SK-N-SH treated with all-trans-retinoic acid at 6 μM for 48 hours (cell line): ENCODE results near the gene NXN.
"Not testable (repeated sequence)": the region's sequence is repeated elsewhere in the genome, so short reads cannot be mapped to it uniquely, and the experiment has no call there.

Experiments used
- ATAC-seq: fragments of 200-7000 bp; cut with Tn5 transposase; 3 replicates; pipeline ENCODE4 v1.9.1; 2020; ENCODE audit warnings: mild to moderate bottlenecking, moderate library complexity
- ARNTL ChIP-seq: fragments of 450-650 bp; formaldehyde crosslinking; IDR thresholded peaks from 2 replicates; pipeline ENCODE4 v1.5.0; 2020; ENCODE audit warnings: low read depth, mild to moderate bottlenecking, moderate library complexity, borderline replicate concordance
- CREB5 ChIP-seq: fragments of 250-450 bp; sonication (Bioruptor Pico); IDR thresholded peaks from 2 replicates; pipeline ENCODE4 v1.5.1; 2020; ENCODE audit warnings: low read depth, mild to moderate bottlenecking, moderate library complexity
- CSDC2 ChIP-seq: fragments of 250-450 bp; sonication (Bioruptor Pico); IDR thresholded peaks from 2 replicates; pipeline ENCODE4 v1.5.0; 2020; ENCODE audit warnings: mild to moderate bottlenecking, moderate library complexity
- CSRNP3 ChIP-seq: fragments of 250-450 bp; sonication (Bioruptor Pico); IDR thresholded peaks from 2 replicates; pipeline ENCODE4 v1.5.1; 2021; ENCODE audit warnings: mild to moderate bottlenecking, moderate library complexity
- ESRRG ChIP-seq: fragments of 250-450 bp; sonication (Bioruptor Pico); IDR thresholded peaks from 2 replicates; pipeline ENCODE4 v1.6.1; 2021; ENCODE audit warnings: mild to moderate bottlenecking
- GLIS3 ChIP-seq: fragments of 250-450 bp; sonication (Bioruptor Pico); IDR thresholded peaks from 2 replicates; pipeline ENCODE4 v1.5.0; 2020; ENCODE audit warnings: mild to moderate bottlenecking, moderate library complexity
- ISL1 ChIP-seq: fragments of 250-450 bp; sonication (Bioruptor Pico); IDR thresholded peaks from 2 replicates; pipeline ENCODE4 v2.1.2; 2022; ENCODE audit warnings: mild to moderate bottlenecking, moderate library complexity
- OSR1 ChIP-seq: fragments of 250-450 bp; sonication (Bioruptor Pico); IDR thresholded peaks from 2 replicates; pipeline ENCODE4 v1.8.0; 2022; ENCODE audit warnings: moderate library complexity, mild to moderate bottlenecking, inconsistent platforms
- PATZ1 ChIP-seq: fragments of 250-450 bp; sonication (Bioruptor Pico); IDR thresholded peaks from 2 replicates; pipeline ENCODE4 v1.8.0; 2020; ENCODE audit warnings: mild to moderate bottlenecking, moderate library complexity, borderline replicate concordance
- POU6F1 ChIP-seq: fragments of 250-450 bp; sonication (Bioruptor Pico); IDR thresholded peaks from 2 replicates; pipeline ENCODE4 v1.8.0; 2021; ENCODE audit warnings: low read depth, mild to moderate bottlenecking, moderate library complexity, borderline replicate concordance
- PPARA ChIP-seq: fragments of 250-450 bp; sonication (Bioruptor Pico); IDR thresholded peaks from 2 replicates; pipeline ENCODE4 v1.5.0; 2020; ENCODE audit warnings: mild to moderate bottlenecking, borderline replicate concordance
- RARB ChIP-seq: fragments of 250-450 bp; sonication (Bioruptor Pico); IDR thresholded peaks from 2 replicates; pipeline ENCODE4 v1.8.0; 2021; ENCODE audit warnings: mild to moderate bottlenecking, moderate library complexity
- SNAI2 ChIP-seq: fragments of 250-450 bp; sonication (Bioruptor Pico); IDR thresholded peaks from 2 replicates; pipeline ENCODE4 v1.5.0; 2020; ENCODE audit warnings: mild to moderate bottlenecking, moderate library complexity
- TCF4 ChIP-seq: fragments of 250-450 bp; sonication (Bioruptor Pico); IDR thresholded peaks from 2 replicates; pipeline ENCODE4 v1.8.0; 2021; ENCODE audit warnings: mild to moderate bottlenecking, moderate library complexity, borderline replicate concordance
- TOX ChIP-seq: fragments of 250-450 bp; sonication (Bioruptor Pico); IDR thresholded peaks from 2 replicates; pipeline ENCODE4 v1.8.0; 2021; ENCODE audit warnings: mild to moderate bottlenecking, moderate library complexity, borderline replicate concordance
- ZC3H10 ChIP-seq: fragments of 250-450 bp; sonication (Bioruptor Pico); IDR thresholded peaks from 2 replicates; pipeline ENCODE4 v1.5.1; 2021; ENCODE audit warnings: mild to moderate bottlenecking, moderate library complexity
- ZFP3 ChIP-seq: fragments of 250-450 bp; sonication (Bioruptor Pico); IDR thresholded peaks from 2 replicates; pipeline ENCODE4 v1.5.0; 2020; ENCODE audit warnings: mild to moderate bottlenecking, moderate library complexity
- ZFP30 ChIP-seq: fragments of 450-650 bp; formaldehyde crosslinking; IDR thresholded peaks from 2 replicates; pipeline ENCODE4 v1.5.0; 2022; ENCODE audit warnings: mild to moderate bottlenecking, moderate library complexity
- ZNF565 ChIP-seq: fragments of 450-650 bp; formaldehyde crosslinking; conservative IDR thresholded peaks from 2 replicates; pipeline ENCODE4 v1.5.0; 2020; ENCODE audit warnings: low read depth, mild to moderate bottlenecking, moderate library complexity
- ZNF70 ChIP-seq: fragments of 450-650 bp; formaldehyde crosslinking; IDR thresholded peaks from 2 replicates; pipeline ENCODE4 v1.5.0; 2020; ENCODE audit warnings: mild to moderate bottlenecking, moderate library complexity
- ZNF8 ChIP-seq: fragments of 450-650 bp; formaldehyde crosslinking; IDR thresholded peaks from 2 replicates; pipeline ENCODE4 v1.5.0; 2020; ENCODE audit warnings: mild to moderate bottlenecking, moderate library complexity
- TF ChIP-seq, protein P1 (sequence below): fragments of 250-450 bp; sonication (Bioruptor Pico); IDR thresholded peaks from 2 replicates; pipeline ENCODE4 v1.5.0; 2020; ENCODE audit warnings: mild to moderate bottlenecking, moderate library complexity

NXN gene

DNA sequence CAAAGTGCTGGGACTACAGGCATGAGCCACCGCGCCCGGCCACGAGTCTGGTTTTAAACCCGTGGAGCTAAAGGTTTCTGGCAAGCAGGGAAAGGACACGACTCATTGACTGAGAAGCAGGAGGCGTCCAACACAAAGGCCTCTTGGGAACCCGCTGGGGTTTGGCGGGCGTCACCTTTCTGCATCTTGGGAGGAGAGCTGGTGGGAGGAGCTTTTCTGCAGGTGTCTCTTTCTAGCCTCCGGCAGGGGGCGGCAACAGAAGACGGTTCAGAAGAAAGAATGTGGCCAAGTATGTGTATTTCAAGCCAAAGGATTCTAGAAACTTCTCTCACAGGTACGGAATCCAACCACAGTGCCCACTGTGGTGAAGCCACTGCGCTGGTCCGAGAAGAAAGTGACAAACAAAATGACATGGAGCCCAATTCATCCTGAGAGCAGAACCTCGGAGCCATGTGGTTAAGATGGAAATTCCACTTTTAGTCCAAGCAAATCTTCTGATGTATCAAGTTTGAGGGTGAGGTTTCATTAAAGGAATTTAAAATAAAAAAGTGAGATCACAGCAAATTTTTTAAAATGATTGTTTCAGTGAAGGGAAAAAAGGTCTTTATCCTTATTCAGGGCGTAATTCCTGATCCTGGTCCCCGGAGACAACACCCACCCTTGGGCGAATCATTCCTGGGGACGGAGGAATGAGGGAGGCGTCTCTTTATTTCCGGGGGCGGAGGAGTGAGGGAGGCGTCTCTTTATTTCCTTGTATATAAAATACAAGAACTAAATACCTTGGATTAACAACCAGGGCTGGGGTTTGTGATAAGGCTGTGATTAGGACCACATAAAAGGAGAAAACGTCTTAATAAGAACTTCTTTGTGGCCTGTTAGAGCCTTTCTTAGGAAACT, 99.8 kb downstream of the NXN start:
- no peak for TF ChIP-seq ISL1 (CRISPR knock-in tag)

GRCh38 chr17:877630-878029, 101.9 kb downstream of the NXN start:
- ATAC-seq = no peak
- TF ChIP-seq PATZ1 (CRISPR knock-in tag) (no peak), ARNTL (CRISPR knock-in tag) (no peak), CSDC2 (CRISPR knock-in tag) (no peak), ZNF8 (CRISPR knock-in tag) (no peak), PPARA (CRISPR knock-in tag) (no peak), ZNF70 (CRISPR knock-in tag) (no peak), CSRNP3 (CRISPR knock-in tag) (no peak), OSR1 (CRISPR knock-in tag) (no peak), TOX (CRISPR knock-in tag) (no peak), ESRRG (CRISPR knock-in tag) (no peak), GLIS3 (CRISPR knock-in tag) (no peak), ZC3H10 (CRISPR knock-in tag) (no peak), ZNF565 (no peak), ISL1 (CRISPR knock-in tag) (no peak), POU6F1 (CRISPR knock-in tag) (no peak), ZFP30 (CRISPR knock-in tag) (no peak)
- TF ChIP-seq, protein P1, sequence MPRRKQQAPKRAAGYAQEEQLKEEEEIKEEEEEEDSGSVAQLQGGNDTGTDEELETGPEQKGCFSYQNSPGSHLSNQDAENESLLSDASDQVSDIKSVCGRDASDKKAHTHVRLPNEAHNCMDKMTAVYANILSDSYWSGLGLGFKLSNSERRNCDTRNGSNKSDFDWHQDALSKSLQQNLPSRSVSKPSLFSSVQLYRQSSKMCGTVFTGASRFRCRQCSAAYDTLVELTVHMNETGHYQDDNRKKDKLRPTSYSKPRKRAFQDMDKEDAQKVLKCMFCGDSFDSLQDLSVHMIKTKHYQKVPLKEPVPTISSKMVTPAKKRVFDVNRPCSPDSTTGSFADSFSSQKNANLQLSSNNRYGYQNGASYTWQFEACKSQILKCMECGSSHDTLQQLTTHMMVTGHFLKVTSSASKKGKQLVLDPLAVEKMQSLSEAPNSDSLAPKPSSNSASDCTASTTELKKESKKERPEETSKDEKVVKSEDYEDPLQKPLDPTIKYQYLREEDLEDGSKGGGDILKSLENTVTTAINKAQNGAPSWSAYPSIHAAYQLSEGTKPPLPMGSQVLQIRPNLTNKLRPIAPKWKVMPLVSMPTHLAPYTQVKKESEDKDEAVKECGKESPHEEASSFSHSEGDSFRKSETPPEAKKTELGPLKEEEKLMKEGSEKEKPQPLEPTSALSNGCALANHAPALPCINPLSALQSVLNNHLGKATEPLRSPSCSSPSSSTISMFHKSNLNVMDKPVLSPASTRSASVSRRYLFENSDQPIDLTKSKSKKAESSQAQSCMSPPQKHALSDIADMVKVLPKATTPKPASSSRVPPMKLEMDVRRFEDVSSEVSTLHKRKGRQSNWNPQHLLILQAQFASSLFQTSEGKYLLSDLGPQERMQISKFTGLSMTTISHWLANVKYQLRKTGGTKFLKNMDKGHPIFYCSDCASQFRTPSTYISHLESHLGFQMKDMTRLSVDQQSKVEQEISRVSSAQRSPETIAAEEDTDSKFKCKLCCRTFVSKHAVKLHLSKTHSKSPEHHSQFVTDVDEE (CRISPR knock-in tag) = no peak

More for the DNA sequence above, 99.8 kb downstream of the NXN start:
- ATAC-seq = peak; percentile 26; the same call in 1 of the 3 replicates

- TF ChIP-seq CSRNP3 (CRISPR knock-in tag) (no peak), GLIS3 (CRISPR knock-in tag) (no peak), ZNF8 (CRISPR knock-in tag) (no peak), PPARA (CRISPR knock-in tag) (no peak), RARB (no peak), OSR1 (CRISPR knock-in tag) (no peak), ZFP3 (no peak), SNAI2 (CRISPR knock-in tag) (no peak), CREB5 (CRISPR knock-in tag) (no peak), ISL1 (CRISPR knock-in tag) (no peak), ZNF70 (CRISPR knock-in tag) (no peak), POU6F1 (CRISPR knock-in tag) (no peak), ESRRG (CRISPR knock-in tag) (no peak), TCF4 (CRISPR knock-in tag) (no peak)
- ATAC-seq = no peak
These were observed 103.3 kb downstream of the NXN start for GRCh38 chr17:876272-876671.

DNA sequence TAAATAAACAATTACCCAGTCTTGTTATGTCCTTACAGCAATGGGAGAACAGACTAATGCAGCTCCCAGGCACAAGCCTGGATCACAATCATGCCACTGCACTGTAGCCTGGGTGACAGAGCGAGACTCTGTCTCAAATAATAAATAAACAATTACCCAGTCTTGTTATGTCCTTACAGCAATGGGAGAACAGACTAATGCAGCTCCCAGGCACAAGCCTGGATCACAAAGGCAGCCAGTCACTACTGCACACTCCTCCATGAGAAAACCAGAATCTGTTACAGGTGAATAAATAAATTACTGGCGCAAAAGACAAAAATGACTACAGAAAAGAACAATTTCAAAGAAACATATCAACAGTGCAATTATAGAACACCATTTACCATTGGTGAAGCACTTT, 105.0 kb downstream of the NXN start:
- not testable (repeated sequence) for ATAC-seq
